Erythroblast (primary cell): ENCODE measurements around the gene MPHOSPH9.

ENCODE experiments used
- DNase-seq, 2 experiments: peaks; one replicate each; lab custom pipeline; 2025; lab: John Stamatoyannopoulos, UW
- GATA1 ChIP-seq: IDR thresholded peaks from 2 replicates; pipeline ENCODE4 v1.6.1; 2011; ENCODE audit warnings: low read depth, mild to moderate bottlenecking, control low read depth, low read length, moderate library complexity
- POLR2A ChIP-seq: IDR thresholded peaks from 2 replicates; pipeline ENCODE4 v1.6.1; 2011; ENCODE audit warnings: mild to moderate bottlenecking, low read length

Gene MPHOSPH9

DNA sequence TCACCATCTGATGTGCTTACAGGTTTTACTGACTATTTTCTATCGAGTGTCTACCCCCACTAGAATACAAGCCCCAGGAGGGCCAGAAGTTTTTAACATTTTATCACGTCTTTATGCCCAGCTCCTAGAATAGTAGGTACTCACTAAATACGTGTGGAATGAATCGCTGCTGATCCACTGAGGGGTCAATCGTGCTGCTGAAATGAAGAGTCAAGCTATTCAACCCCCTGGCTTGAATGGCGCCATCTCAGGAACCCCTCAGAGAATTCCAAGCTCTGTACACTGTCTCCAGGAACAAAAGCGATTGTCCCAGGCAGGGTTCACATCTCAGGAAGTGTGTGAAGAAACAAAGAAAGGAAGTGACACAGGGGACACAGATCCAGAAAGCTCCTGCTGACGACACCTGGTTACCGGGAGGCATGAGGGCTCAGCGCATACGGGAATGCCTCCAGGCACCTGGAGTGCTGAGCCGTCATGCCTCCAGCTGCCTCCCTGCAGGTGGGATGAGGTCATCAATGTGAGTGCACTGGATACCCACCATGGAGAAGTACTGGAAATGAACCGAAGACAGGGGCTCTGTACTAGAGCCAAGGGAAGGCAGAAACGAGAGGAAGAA is 127.6 kb downstream of the MPHOSPH9 start:
- TF ChIP-seq GATA1 (no peak), POLR2A (no peak)
- DNase-seq = no peak

DNA sequence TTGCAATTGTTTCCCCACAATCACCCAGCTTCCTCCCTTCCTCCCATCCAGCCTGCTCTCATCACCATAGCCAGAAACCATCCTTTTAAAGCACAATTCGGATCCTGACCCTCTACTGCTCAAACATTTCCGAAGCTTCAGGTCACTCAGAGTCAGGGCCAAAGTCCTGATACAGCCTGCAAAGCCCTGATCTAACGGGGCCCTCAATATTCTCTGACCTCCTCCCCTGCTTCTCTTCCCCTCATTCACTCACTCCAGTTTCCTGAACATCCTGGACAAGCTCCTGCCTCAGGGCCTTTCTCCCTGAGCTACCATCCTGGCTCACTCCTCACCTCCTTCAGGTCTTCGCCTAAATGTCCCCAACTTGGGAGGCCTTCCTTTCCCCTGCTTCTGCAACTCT is 128.1 kb downstream of the MPHOSPH9 start:
- DNase-seq = no peak
- no peak for TF ChIP-seq POLR2A
- no peak for TF ChIP-seq GATA1
